Suprapubic skin (tissue), 4 donors: ENCODE results near the gene PHKG1. TPM values are rescaled to one million over a fixed set of nuclear protein-coding genes. Genes with fewer than 3 reads are reported as not detected.

ENCODE experiments used
- DNase-seq, 2 donors: peaks; one replicate each; pipeline ENCODE4 v3.0.0-alpha.2; 2019; ENCODE audit warnings: low spot score in 2 of 2
- H3K27ac ChIP-seq: fragments of 200-600 bp; sonication (generic); one replicate; pipeline ENCODE4 v1.5.1; 2019
- H3K27me3 ChIP-seq: fragments of 200-600 bp; sonication (generic); one replicate; pipeline ENCODE4 v1.5.1; 2019
- H3K36me3 ChIP-seq: fragments of 200-600 bp; sonication (generic); one replicate; pipeline ENCODE4 v1.5.1; 2019
- H3K4me1 ChIP-seq: fragments of 200-600 bp; sonication (generic); one replicate; pipeline ENCODE4 v1.5.1; 2019
- H3K4me3 ChIP-seq: fragments of 200-600 bp; sonication (generic); one replicate; pipeline ENCODE4 v1.5.1; 2019; ENCODE audit warnings: mild to moderate bottlenecking
- H3K9me3 ChIP-seq: fragments of 200-600 bp; sonication (generic); one replicate; pipeline ENCODE4 v1.5.1; 2019
- EP300 ChIP-seq: sonication (generic); formaldehyde crosslinking; IDR thresholded peaks from one replicate; pipeline ENCODE4 v1.6.1; 2017; ENCODE audit warnings: antibody characterized with exemption
- POLR2A ChIP-seq, 2 donors: fragments of 450-650 bp; IDR thresholded peaks; one replicate each; pipeline ENCODE4 v1.6.1; 2017; ENCODE audit warnings: antibody characterized with exemption in 2 of 2, mild to moderate bottlenecking in 2 of 2, moderate library complexity in 2 of 2
- POLR2AphosphoS5 ChIP-seq, 3 donors: sonication (generic); formaldehyde crosslinking; IDR thresholded peaks; one replicate each; pipeline ENCODE4 v1.6.1; 2017; ENCODE audit warnings: antibody characterized with exemption in 3 of 3
- WGBS: methylation state at CpG from one replicate; pipeline ENCODE4 v1.1.5; 2018; 5-methylcytosine and 5-hydroxymethylcytosine counted together
- total RNA-seq, 4 donors: library from RNA; depleted of rRNA; stranded (reverse); fragments of >200 nt; gene quantifications; one replicate each; pipeline ENCODE4 v1.1.0, GENCODE V29; 2016
- TF ChIP-seq, protein P1 (sequence below), 2 donors: fragments of 200-600 bp in 1 of 2; fragments of 450-650 bp in 1 of 2; sonication (generic) in 1 of 2; IDR thresholded peaks; one replicate each; pipeline ENCODE4 v1.5.1; 2016 to 2019; ENCODE audit warnings: antibody characterized with exemption in 2 of 2, mild to moderate bottlenecking in 1 of 2, moderate library complexity in 1 of 2

PHKG1 gene
- total RNA-seq, 4 donors from 2014 or later: 0.64 to 5.2 (median 2.5) TPM

DNA sequence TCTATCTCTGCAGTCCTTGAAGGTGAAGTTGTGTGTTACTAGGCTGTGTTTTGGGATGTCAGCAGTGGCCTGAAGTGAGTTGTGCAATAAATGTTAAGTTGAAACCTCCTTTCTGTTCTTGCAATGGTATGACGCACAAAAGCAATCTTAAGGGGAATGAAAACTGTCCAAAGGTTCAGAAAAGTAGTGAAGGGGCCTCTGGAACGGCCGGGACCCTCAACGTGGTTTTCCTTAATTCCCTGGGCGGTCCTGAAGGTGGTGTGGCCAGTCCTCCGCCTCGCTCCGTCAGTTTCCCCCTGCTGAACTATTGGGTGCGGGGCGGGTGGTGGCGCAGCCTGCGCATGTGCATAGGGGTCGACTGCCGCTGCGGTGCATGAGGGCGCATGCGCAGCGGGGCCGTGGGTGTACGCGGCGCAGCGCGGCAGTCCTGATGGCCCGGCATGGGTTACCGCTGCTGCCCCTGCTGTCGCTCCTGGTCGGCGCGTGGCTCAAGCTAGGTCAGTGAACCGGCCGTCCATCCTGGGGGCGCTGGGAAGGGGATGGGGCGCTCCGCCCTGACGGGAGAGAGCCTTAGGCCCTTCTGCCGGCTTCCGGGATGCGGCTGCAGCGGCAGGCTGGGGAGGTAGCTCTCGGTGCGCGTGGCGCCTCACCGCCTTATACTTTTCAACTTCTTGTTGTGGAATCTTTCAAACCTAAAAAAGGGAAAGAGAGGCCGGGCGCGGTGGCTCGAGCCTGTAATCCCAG is 28.7 kb downstream of the PHKG1 start, which contains the start of gene SUMF2:
Gene SUMF2, plus strand, starts transcription at position 405 of the 744 bp plus-strand sequence. Its CDS starts 26 bp downstream, at position 431.
- WGBS: 0% methylated on average over 15 of the region's 49 CpGs
- H3K27ac ChIP-seq: peak within 1 kb of the TSS; percentile 94
- H3K4me1 ChIP-seq: peaks cover 17% of the 10 kb centered on the region
- H3K4me3 ChIP-seq: peak within 1 kb of the TSS; percentile 87
- no peaks in the 10 kb centered on the region for H3K27me3 ChIP-seq
- H3K9me3 ChIP-seq: no peaks in the 10 kb centered on the region
- TF ChIP-seq, protein P1, sequence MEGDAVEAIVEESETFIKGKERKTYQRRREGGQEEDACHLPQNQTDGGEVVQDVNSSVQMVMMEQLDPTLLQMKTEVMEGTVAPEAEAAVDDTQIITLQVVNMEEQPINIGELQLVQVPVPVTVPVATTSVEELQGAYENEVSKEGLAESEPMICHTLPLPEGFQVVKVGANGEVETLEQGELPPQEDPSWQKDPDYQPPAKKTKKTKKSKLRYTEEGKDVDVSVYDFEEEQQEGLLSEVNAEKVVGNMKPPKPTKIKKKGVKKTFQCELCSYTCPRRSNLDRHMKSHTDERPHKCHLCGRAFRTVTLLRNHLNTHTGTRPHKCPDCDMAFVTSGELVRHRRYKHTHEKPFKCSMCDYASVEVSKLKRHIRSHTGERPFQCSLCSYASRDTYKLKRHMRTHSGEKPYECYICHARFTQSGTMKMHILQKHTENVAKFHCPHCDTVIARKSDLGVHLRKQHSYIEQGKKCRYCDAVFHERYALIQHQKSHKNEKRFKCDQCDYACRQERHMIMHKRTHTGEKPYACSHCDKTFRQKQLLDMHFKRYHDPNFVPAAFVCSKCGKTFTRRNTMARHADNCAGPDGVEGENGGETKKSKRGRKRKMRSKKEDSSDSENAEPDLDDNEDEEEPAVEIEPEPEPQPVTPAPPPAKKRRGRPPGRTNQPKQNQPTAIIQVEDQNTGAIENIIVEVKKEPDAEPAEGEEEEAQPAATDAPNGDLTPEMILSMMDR (IDR thresholded peaks at IDR 0.05): no peak
- TF ChIP-seq POLR2AphosphoS5 (IDR thresholded peaks at IDR 0.05) (peak in 2 of 3 donors; percentile 57 to 86), POLR2A (IDR thresholded peaks at IDR 0.05) (peak in 1 of 2 donors; percentile 81), EP300 (no peak)
- DNase-seq: peak; percentile 92 to 93
- H3K36me3 ChIP-seq: peaks cover 46% of the 10 kb centered on the region

DNA sequence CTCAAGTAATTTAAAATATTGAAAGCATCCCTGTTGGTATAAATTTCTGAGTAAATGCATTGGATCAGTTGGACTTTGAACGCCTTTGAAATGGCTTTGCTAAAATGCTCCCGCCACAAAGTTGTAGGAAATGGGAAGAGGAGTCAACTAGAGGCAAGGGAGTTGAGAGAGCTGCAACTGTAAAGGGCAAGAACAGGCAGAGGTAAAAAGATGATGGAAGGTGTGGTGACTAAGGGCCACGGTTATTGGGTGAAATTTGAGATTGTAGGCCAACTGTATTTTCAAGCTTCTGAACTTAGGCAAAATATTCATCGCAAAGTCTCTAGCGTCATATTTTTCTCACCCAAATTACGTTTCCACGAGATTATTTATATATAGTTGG is 29.3 kb downstream of the PHKG1 start:
- Histone ChIP-seq H3K27ac (peak overlapping the region; percentile 94), H3K4me1 (peaks cover 17% of the 10 kb centered on the region), H3K36me3 (peaks cover 46% of the 10 kb centered on the region), H3K9me3 (no peaks in the 10 kb centered on the region), H3K4me3 (peak overlapping the region; percentile 87), H3K27me3 (no peaks in the 10 kb centered on the region)
- TF ChIP-seq POLR2AphosphoS5 (IDR thresholded peaks at IDR 0.05): no peak
- TF ChIP-seq, protein P1 (IDR thresholded peaks at IDR 0.05): no peak
- no peak for TF ChIP-seq EP300
- no peak for TF ChIP-seq POLR2A (IDR thresholded peaks at IDR 0.05)
- 63% methylated on average over 7 of the region's 7 CpGs for WGBS
- DNase-seq: no peak

DNA sequence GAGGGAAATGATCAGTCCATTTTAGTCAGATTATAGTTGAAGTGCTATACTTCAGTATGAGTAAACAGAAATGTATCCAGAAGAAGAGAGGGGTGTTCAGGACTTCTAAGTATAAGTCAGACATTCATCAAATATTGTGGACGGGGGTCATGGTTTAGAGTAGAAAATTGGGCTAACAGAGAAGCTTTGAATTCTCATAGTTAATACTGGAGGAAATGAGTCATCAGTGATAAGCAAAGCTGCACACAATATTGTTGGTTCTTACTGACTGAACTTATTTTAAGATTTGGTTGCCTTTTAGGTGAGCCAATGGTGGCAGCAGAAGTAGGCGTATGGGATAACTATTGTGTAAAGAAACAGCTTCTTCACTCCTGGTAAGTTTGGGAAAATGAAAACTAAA is 30.4 kb downstream of the PHKG1 start:
- Histone ChIP-seq H3K27me3 (no peaks in the 10 kb centered on the region), H3K27ac (no peak overlapping the region), H3K9me3 (no peaks in the 10 kb centered on the region), H3K4me1 (peaks cover 17% of the 10 kb centered on the region), H3K36me3 (peaks cover 56% of the 10 kb centered on the region), H3K4me3 (no peak overlapping the region)
- 90% methylated on average over 2 of the region's 2 CpGs for WGBS
- DNase-seq: no peak
- TF ChIP-seq POLR2AphosphoS5 (IDR thresholded peaks at IDR 0.05) (no peak), POLR2A (IDR thresholded peaks at IDR 0.05) (no peak), EP300 (no peak)
- TF ChIP-seq, protein P1 (IDR thresholded peaks at IDR 0.05): no peak

DNA sequence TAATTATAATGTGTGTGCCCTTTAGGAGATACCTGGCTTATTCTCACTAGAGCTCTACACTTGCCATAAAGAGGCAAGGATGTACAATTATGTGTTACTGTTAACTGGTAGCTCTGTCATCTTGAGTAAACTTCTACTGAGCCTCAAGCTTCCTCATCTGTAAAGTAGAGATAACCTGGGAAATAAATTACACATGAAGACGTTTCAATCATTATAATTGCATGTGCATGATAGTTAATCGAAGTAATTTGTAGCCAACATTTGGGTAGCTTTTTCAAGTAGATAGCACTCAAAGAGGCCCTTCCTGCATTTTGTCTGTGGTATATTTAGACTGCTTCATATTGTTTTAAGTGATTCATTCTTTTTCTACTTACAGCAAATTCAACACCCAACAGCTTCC is 38.8 kb downstream of the PHKG1 start:
- Histone ChIP-seq H3K27ac (no peak overlapping the region), H3K36me3 (peaks cover 63% of the 10 kb centered on the region), H3K4me1 (peaks cover 23% of the 10 kb centered on the region), H3K9me3 (no peaks in the 10 kb centered on the region), H3K27me3 (no peaks in the 10 kb centered on the region), H3K4me3 (no peak overlapping the region)
- 85% methylated on average over 2 of the region's 2 CpGs for WGBS
- no peak for DNase-seq
- TF ChIP-seq EP300: no peak
- no peak for TF ChIP-seq POLR2AphosphoS5 (IDR thresholded peaks at IDR 0.05)
- no peak for TF ChIP-seq POLR2A (IDR thresholded peaks at IDR 0.05)
- TF ChIP-seq, protein P1 (IDR thresholded peaks at IDR 0.05): no peak

DNA sequence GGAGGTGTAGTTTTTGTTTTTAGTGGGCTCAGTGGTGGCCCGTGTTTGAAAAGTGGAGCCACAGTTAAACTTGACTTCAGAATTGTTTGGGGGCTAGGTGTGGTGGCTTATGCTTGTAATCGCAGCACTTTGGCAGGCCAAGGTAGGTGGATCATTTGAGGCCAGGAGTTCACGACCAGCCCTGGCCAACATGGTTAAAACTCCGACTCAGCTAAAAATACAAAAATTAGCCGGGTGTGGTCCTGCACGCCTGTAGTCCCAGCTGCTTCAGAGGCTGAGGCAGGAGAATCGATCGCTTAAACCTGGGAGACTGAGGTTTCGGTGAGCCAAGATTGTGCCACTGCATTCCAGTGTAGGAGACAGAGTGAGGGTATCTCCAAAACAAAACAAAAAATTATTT is 39.4 kb downstream of the PHKG1 start:
- Histone ChIP-seq H3K4me1 (peaks cover 23% of the 10 kb centered on the region), H3K27ac (no peak overlapping the region), H3K36me3 (peaks cover 57% of the 10 kb centered on the region), H3K9me3 (no peaks in the 10 kb centered on the region), H3K27me3 (no peaks in the 10 kb centered on the region), H3K4me3 (no peak overlapping the region)
- TF ChIP-seq POLR2AphosphoS5 (IDR thresholded peaks at IDR 0.05): no peak
- TF ChIP-seq POLR2A (IDR thresholded peaks at IDR 0.05): no peak
- TF ChIP-seq, protein P1 (IDR thresholded peaks at IDR 0.05): no peak
- no peak for TF ChIP-seq EP300
- no peak for DNase-seq
- 76% methylated on average over 9 of the region's 9 CpGs for WGBS
